CD8-positive, alpha-beta memory T cell (primary cell): Measurements from ENCODE around the gene RITA1. TPM values are rescaled to one million over a fixed set of nuclear protein-coding genes. Genes with fewer than 3 reads are reported as not detected.

Experiments
- CTCF ChIA-PET: fragments of 350-600 bp; sonication (Branson Sonifier 250); formaldehyde crosslinking; loops from one replicate; lab custom pipeline; 2021; ENCODE audit warnings: antibody characterized with exemption; lab: Charles Lee
- POLR2A ChIA-PET: fragments of 350-600 bp; sonication (Branson Sonifier 250); formaldehyde crosslinking; loops from one replicate; lab custom pipeline; 2021; ENCODE audit warnings: antibody characterized with exemption; lab: Charles Lee
- DNase-seq, 5 donors: peaks; one replicate each; pipeline versions ENCODE4 v3.0.0 to v3.0.0-alpha.2; 2020 to 2022; ENCODE audit warnings: mixed read lengths in 1 of 5
- H3K27ac ChIP-seq: one replicate; pipeline ENCODE4 v1.7.0; 2013; ENCODE audit warnings: low read depth, mild to moderate bottlenecking, low read length, moderate library complexity
- H3K27me3 ChIP-seq: 2 replicates; pipeline ENCODE4 v1.7.0; 2013; ENCODE audit warnings: low read length, mild to moderate bottlenecking; ENCODE audit not compliant: insufficient read depth, poor library complexity, severe bottlenecking
- H3K36me3 ChIP-seq: 2 replicates; pipeline ENCODE4 v1.7.0; 2013; ENCODE audit warnings: mild to moderate bottlenecking, low read length, moderate library complexity; ENCODE audit not compliant: insufficient read depth
- H3K4me1 ChIP-seq: 2 replicates; pipeline ENCODE4 v1.7.0; 2013; ENCODE audit warnings: mild to moderate bottlenecking, low read length, moderate library complexity; ENCODE audit not compliant: insufficient read depth
- H3K4me3 ChIP-seq: 2 replicates; pipeline ENCODE4 v1.7.0; 2013; ENCODE audit warnings: mild to moderate bottlenecking, low read length
- H3K9me3 ChIP-seq: 2 replicates; pipeline ENCODE4 v1.7.0; 2013; ENCODE audit warnings: mild to moderate bottlenecking, low read length
- H3K27ac Mint-ChIP-seq, 8 donors: one replicate each; pipeline ENCODE4 v1.8.0; 2020 to 2021; ENCODE audit warnings: mixed read lengths in 8 of 8, mild to moderate bottlenecking in 6 of 8, inconsistent platforms in 3 of 8, moderate library complexity in 3 of 8
- H3K27me3 Mint-ChIP-seq, 2 donors: one replicate each; pipeline ENCODE4 v1.8.0; 2020 to 2021; ENCODE audit warnings: mixed read lengths in 2 of 2, mild to moderate bottlenecking in 1 of 2, moderate library complexity in 1 of 2
- H3K36me3 Mint-ChIP-seq, 3 donors: one replicate each; pipeline ENCODE4 v1.8.0; 2020 to 2021; ENCODE audit warnings: mixed read lengths in 3 of 3, inconsistent platforms in 1 of 3, mild to moderate bottlenecking in 1 of 3
- H3K4me1 Mint-ChIP-seq, 3 donors: one replicate each; pipeline ENCODE4 v1.8.0; 2020 to 2021; ENCODE audit warnings: mixed read lengths in 3 of 3, inconsistent platforms in 1 of 3, mild to moderate bottlenecking in 1 of 3
- H3K4me3 Mint-ChIP-seq, 7 donors: one replicate each; pipeline ENCODE4 v1.8.0; 2020 to 2021; ENCODE audit warnings: mixed read lengths in 7 of 7, mild to moderate bottlenecking in 6 of 7, moderate library complexity in 4 of 7, inconsistent platforms in 2 of 7
- H3K9me3 Mint-ChIP-seq, 5 donors: one replicate each; pipeline ENCODE4 v1.8.0; 2020 to 2022; ENCODE audit warnings: mixed read lengths in 5 of 5, mild to moderate bottlenecking in 3 of 5, moderate library complexity in 2 of 5, inconsistent platforms in 1 of 5
- polyA plus RNA-seq: library from polyadenylated mRNA; unstranded; fragments of 300-500 nt; fragmentation: Illumina TruSeq; gene quantifications from one replicate; pipeline ENCODE4 v1.2.3, GENCODE V29; 2021
- total RNA-seq, 2 experiments: library from RNA; stranded (reverse); gene quantifications; one replicate each; pipeline ENCODE4 v1.2.3, GENCODE V29; 2021

Gene RITA1
- total and polyA plus RNA-seq, 3 experiments from 2014 or later: 21.1 to 27.4 (median 22.5) TPM

DNA sequence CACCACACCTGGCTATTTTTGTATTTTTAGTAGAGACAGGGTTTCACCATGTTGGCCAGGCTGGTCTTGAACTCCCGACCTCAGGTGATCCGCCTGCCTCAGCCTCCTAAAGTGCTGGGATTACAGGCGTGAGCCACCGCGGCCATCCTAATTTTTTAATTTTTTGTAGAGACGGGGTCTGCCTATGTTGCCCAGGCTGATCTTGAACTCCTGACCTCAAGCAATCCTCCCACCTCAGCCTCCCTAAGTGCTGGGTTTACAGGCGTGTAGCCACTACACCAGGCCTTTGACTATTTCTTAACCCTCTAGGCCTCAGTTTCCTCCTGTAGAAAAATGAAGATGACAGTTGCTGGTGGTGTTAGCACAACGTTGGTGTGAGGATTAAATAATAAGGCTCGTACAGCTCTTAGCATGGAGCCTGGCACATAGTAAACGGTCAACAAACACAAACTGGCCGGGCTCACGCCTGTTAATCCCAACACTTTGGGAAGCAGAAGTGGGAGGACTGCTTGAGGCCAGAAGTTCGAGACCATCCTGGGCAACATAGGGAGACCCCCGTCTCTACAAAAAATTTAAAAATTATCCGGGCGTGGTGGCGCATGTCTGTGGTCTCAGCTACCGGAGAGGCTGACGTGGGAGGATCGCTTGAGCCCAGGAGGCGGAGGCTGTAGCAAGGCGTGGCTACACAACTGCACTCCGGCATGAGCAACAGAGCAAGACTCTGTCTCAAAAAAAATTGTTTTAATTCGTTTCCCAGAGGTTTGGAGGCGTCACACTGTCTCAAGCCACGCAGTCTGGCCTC lies 1.2 kb upstream of the RITA1 start:
- Mint-ChIP-seq H3K9me3 (no peaks in the 10 kb centered on the region), H3K27me3 (no peaks in the 10 kb centered on the region), H3K4me3 (peak overlapping the region; percentile 94 to 100 (median 96)), H3K36me3 (peaks cover 0 to 53% (median 4%) of the 10 kb centered on the region in 3 donors), H3K27ac (peak overlapping the region; percentile 96 to 99 (median 97)), H3K4me1 (peaks cover 28 to 51% (median 48%) of the 10 kb centered on the region in 3 donors)
- peak overlapping the region; percentile 89 for H3K27ac ChIP-seq
- peaks cover 18% of the 10 kb centered on the region for H3K36me3 ChIP-seq
- H3K4me1 ChIP-seq: peaks cover 31% of the 10 kb centered on the region
- no peaks in the 10 kb centered on the region for H3K27me3 ChIP-seq
- H3K9me3 ChIP-seq: no peaks in the 10 kb centered on the region
- DNase-seq: no peak
- H3K4me3 ChIP-seq: peak overlapping the region; percentile 85
- ChIA-PET POLR2A (interaction anchor here (0.7 to 1.8 kb wide), 3 partner anchors 38 to 880 kb away, joined by 3 to 11 read pairs (median 3); partner anchors contain the start of genes OAS2 and TPCN1), CTCF (interaction anchor here (0.8 to 4.0 kb wide), 3 partner anchors 10 to 136 kb away, joined by 3 to 27 read pairs (median 4); no protein-coding TSS in a partner anchor)

- peak overlapping the region; percentile 85 for H3K4me3 ChIP-seq
- H3K4me1 ChIP-seq: peaks cover 31% of the 10 kb centered on the region
- POLR2A ChIA-PET: interaction anchor here (0.7 to 1.8 kb wide), 3 partner anchors 38 to 880 kb away, joined by 3 to 11 read pairs (median 3); partner anchors contain the start of genes OAS2 and TPCN1
- H3K36me3 ChIP-seq: peaks cover 14% of the 10 kb centered on the region
- no peaks in the 10 kb centered on the region for H3K9me3 ChIP-seq
- H3K9me3 Mint-ChIP-seq: no peaks in the 10 kb centered on the region
- H3K27me3 Mint-ChIP-seq: no peaks in the 10 kb centered on the region
- H3K36me3 Mint-ChIP-seq: peaks cover 0 to 49% (median 6%) of the 10 kb centered on the region in 3 donors
- peaks cover 28 to 51% (median 49%) of the 10 kb centered on the region in 3 donors for H3K4me1 Mint-ChIP-seq
- peak overlapping the region; percentile 94 to 100 (median 96) for H3K4me3 Mint-ChIP-seq
- peak; percentile 82 to 92 (median 89) for DNase-seq
- no peaks in the 10 kb centered on the region for H3K27me3 ChIP-seq
- CTCF ChIA-PET: interaction anchor here (0.8 to 4.0 kb wide), 3 partner anchors 11 to 136 kb away, joined by 3 to 27 read pairs (median 4); no protein-coding TSS in a partner anchor
- peak overlapping the region; percentile 96 to 99 (median 97) for H3K27ac Mint-ChIP-seq
- peak overlapping the region; percentile 89 for H3K27ac ChIP-seq
These were observed 681 bp upstream of the RITA1 start for GRCh38 chr12:113184900-113185179.

DNA sequence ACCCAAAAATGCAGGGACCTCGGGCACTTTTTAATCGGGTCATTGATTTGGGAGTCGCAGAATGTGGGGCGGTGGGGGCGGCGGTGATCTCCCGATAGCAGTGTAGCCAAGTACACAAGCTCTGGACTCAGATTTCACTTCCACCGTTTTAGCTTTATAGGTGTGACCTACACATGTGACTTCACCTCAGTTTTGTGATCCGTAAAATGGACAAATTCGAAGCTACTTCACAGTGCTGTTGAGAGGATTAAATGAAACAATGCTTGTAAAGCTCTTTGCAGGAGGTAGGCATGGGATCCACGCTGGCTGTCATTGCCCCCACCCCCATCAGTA lies 478 bp downstream of the RITA1 start:
- peaks cover 0 to 46% (median 3%) of the 10 kb centered on the region in 3 donors for H3K36me3 Mint-ChIP-seq
- POLR2A ChIA-PET: interaction anchor here (1.1 to 1.8 kb wide), 2 partner anchors 36 kb away, joined by 4 to 11 read pairs; partner anchors contain the start of gene TPCN1
- peak overlapping the region; percentile 89 for H3K27ac ChIP-seq
- CTCF ChIA-PET: interaction anchor here (0.7 to 4.0 kb wide), 6 partner anchors 10 to 149 kb away, joined by 3 to 27 read pairs (median 4); partner anchors contain the start of gene SLC8B1
- no peaks in the 10 kb centered on the region for H3K9me3 ChIP-seq
- H3K4me3 Mint-ChIP-seq: peak overlapping the region; percentile 94 to 100 (median 96)
- no peaks in the 10 kb centered on the region for H3K9me3 Mint-ChIP-seq
- H3K4me1 Mint-ChIP-seq: peaks cover 28 to 51% (median 49%) of the 10 kb centered on the region in 3 donors
- H3K27me3 ChIP-seq: no peaks in the 10 kb centered on the region
- no peak for DNase-seq
- H3K4me3 ChIP-seq: peak overlapping the region; percentile 85
- H3K4me1 ChIP-seq: peaks cover 31% of the 10 kb centered on the region
- no peaks in the 10 kb centered on the region for H3K27me3 Mint-ChIP-seq
- peak overlapping the region; percentile 85 to 99 (median 96) for H3K27ac Mint-ChIP-seq
- H3K36me3 ChIP-seq: peaks cover 4% of the 10 kb centered on the region

DNA sequence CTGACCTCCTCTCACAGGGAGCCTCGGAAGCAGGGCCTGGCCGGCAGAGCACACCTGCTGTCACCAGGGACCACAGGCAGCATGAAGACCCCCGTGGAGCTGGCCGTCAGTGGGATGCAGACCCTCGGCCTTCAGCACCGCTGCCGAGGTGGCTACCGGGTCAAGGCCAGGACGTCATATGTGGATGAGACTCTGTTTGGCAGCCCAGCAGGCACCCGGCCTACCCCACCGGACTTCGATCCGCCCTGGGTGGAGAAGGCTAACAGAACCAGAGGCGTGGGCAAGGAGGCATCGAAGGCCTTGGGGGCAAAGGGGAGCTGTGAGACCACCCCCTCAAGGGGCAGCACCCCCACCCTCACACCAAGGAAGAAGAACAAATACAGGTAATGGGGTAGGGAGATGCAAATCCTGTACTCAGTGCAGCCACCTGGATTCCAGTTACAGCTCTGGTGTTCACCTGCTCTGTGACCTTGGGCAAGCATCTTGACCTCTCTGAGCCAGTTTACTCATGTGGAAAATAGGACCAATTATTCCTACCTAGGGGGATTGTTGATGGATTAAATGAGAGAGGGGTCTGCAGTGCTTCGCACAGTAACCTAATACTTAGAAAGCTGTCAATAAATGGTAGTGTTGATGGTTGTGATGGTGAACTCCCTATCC lies 1.3 kb downstream of the RITA1 start:
- no peaks in the 10 kb centered on the region for H3K9me3 ChIP-seq
- DNase-seq: no peak
- peak overlapping the region; percentile 85 for H3K4me3 ChIP-seq
- ChIA-PET CTCF (interaction anchor here (0.7 to 4.0 kb wide), 7 partner anchors 10 to 138 kb away, joined by 3 to 27 read pairs (median 4); no protein-coding TSS in a partner anchor), POLR2A (interaction anchor here (1.1 kb wide), 1 partner anchor 35 kb away, joined by 4 read pairs; the partner anchor contains the start of gene TPCN1)
- Mint-ChIP-seq H3K4me3 (peak overlapping the region; percentile 94 to 100 (median 96)), H3K27ac (peak overlapping the region; percentile 85 to 99 (median 96)), H3K9me3 (no peaks in the 10 kb centered on the region), H3K36me3 (peaks cover 0 to 49% (median 3%) of the 10 kb centered on the region in 3 donors), H3K4me1 (peaks cover 27 to 46% (median 44%) of the 10 kb centered on the region in 3 donors), H3K27me3 (no peaks in the 10 kb centered on the region)
- peaks cover 7% of the 10 kb centered on the region for H3K36me3 ChIP-seq
- H3K27me3 ChIP-seq: no peaks in the 10 kb centered on the region
- H3K4me1 ChIP-seq: peaks cover 31% of the 10 kb centered on the region
- peak overlapping the region; percentile 89 for H3K27ac ChIP-seq

GRCh38 chr12:113189361-113189760 lies 3.8 kb downstream of the RITA1 start:
- Mint-ChIP-seq H3K4me3 (no peak overlapping the region), H3K4me1 (peaks cover 18 to 27% (median 26%) of the 10 kb centered on the region in 3 donors), H3K27ac (peak overlapping the region in 3 of 8 donors; percentile 33 to 78 (median 58)), H3K9me3 (no peaks in the 10 kb centered on the region), H3K27me3 (no peaks in the 10 kb centered on the region), H3K36me3 (peaks cover 0 to 49% (median 5%) of the 10 kb centered on the region in 3 donors)
- DNase-seq: no peak
- ChIA-PET POLR2A (interaction anchor here (0.7 kb wide), 1 partner anchor 159 kb away, joined by 7 read pairs; no protein-coding TSS in a partner anchor), CTCF (interaction anchor here (0.7 to 1.1 kb wide), 2 partner anchors 26 to 35 kb away, joined by 3 to 4 read pairs; no protein-coding TSS in a partner anchor)
- H3K27ac ChIP-seq: no peak overlapping the region
- no peak overlapping the region for H3K4me3 ChIP-seq
- H3K4me1 ChIP-seq: peaks cover 16% of the 10 kb centered on the region
- peaks cover 10% of the 10 kb centered on the region for H3K36me3 ChIP-seq
- no peaks in the 10 kb centered on the region for H3K9me3 ChIP-seq
- H3K27me3 ChIP-seq: no peaks in the 10 kb centered on the region

DNA sequence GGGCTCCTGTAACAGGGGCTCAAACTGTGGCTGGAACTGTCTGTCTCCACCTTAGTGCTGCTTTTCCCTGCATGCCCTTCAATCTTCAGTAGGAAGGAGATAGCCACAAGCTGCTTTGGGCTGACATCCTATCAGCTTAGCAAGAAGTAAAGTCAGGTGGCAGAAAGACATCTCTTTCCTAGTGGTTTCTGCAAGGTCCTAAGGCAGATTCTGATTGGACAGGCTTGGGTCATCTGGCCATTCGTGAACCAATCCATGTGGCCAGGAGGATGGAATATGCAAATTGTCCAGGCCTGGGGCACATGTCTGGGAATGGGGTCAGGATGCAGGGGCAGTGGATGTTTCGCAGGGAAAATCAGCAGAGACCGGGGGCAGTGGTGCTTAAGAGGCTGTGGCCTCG lies 5.2 kb downstream of the RITA1 start:
- Mint-ChIP-seq H3K9me3 (no peaks in the 10 kb centered on the region), H3K4me1 (peaks cover 14 to 22% (median 20%) of the 10 kb centered on the region in 3 donors), H3K36me3 (peaks cover 0 to 45% (median 5%) of the 10 kb centered on the region in 3 donors), H3K27ac (peak overlapping the region in 2 of 8 donors; percentile 15 to 17), H3K4me3 (peak overlapping the region in 1 of 7 donors; percentile 34), H3K27me3 (no peaks in the 10 kb centered on the region)
- Histone ChIP-seq H3K27me3 (no peaks in the 10 kb centered on the region), H3K27ac (no peak overlapping the region), H3K36me3 (peaks cover 10% of the 10 kb centered on the region), H3K9me3 (no peaks in the 10 kb centered on the region), H3K4me1 (peaks cover 15% of the 10 kb centered on the region), H3K4me3 (no peak overlapping the region)
- DNase-seq: no peak
- CTCF ChIA-PET: no interaction called here
- POLR2A ChIA-PET: no interaction called here

DNA sequence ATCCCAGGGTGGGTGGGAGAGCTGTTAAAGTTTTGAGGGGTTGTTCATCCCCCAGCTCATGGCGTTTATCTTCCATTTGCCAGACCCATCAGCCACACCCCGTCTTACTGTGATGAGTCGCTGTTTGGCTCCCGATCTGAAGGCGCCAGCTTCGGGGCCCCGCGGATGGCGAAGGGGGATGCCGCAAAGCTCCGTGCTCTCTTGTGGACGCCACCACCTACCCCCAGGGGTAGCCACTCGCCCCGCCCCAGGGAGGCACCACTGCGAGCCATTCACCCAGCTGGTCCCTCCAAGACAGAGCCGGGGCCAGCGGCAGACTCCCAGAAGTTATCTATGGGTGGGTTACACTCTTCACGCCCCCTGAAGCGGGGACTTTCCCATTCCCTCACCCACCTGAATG lies 5.7 kb downstream of the RITA1 start:
- Mint-ChIP-seq H3K4me3 (no peak overlapping the region), H3K9me3 (no peaks in the 10 kb centered on the region), H3K36me3 (peaks cover 0 to 41% (median 5%) of the 10 kb centered on the region in 3 donors), H3K27me3 (no peaks in the 10 kb centered on the region), H3K4me1 (peaks cover 12 to 19% (median 17%) of the 10 kb centered on the region in 3 donors), H3K27ac (no peak overlapping the region)
- peaks cover 11% of the 10 kb centered on the region for H3K4me1 ChIP-seq
- CTCF ChIA-PET: no interaction called here
- peaks cover 10% of the 10 kb centered on the region for H3K36me3 ChIP-seq
- POLR2A ChIA-PET: no interaction called here
- H3K9me3 ChIP-seq: no peaks in the 10 kb centered on the region
- no peak overlapping the region for H3K4me3 ChIP-seq
- no peak overlapping the region for H3K27ac ChIP-seq
- no peak for DNase-seq
- H3K27me3 ChIP-seq: no peaks in the 10 kb centered on the region
